Activated CD4-positive, CD25-positive, alpha-beta regulatory T cell (primary cell): ENCODE results near the gene GNAL.
A peak's percentile ranks its signal among the peaks of the same experiment; 100 is the strongest.
"Not testable (repeated sequence)": the region's sequence is repeated elsewhere in the genome, so short reads cannot be mapped to it uniquely, and the experiment has no call there.

Experiments used
- DNase-seq, 4 experiments: peaks; one replicate each; lab custom pipeline; 2025; lab: John Stamatoyannopoulos, UW

GNAL gene

GRCh38 chr18:11688972-11689668, at the start of gene GNAL:
Gene GNAL (plus strand): TSS chr18:11689264. CDS start chr18:11689564, 300 bp downstream.
- DNase-seq, result peak in 2 of 4 experiments; percentile 6 to 8

- not testable (repeated sequence) for DNase-seq
Observed at GRCh38 chr18:11647310-11647709, 41.8 kb upstream of the GNAL start.

DNA sequence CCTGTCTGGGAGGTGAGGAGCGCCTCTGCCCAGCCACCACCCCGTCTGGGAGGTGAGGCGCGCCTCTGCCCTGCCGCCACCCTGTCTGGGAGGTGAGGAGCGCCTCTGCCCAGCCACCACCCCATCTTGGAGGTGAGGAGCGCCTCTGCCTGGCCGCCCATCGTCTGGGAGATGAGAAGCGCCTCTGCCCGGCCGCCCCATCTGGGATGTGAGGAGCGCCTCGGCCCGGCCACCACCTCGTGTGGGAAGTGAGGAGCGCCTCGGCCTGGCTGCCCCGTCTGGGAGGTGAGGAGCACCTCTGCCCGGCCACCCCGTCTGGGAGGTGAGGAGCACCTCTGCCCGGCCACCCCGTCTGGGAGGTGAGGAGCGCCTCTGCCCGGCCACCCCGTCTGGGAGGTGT, 41.3 kb upstream of the GNAL start:
- DNase-seq, result not testable (repeated sequence)

DNA sequence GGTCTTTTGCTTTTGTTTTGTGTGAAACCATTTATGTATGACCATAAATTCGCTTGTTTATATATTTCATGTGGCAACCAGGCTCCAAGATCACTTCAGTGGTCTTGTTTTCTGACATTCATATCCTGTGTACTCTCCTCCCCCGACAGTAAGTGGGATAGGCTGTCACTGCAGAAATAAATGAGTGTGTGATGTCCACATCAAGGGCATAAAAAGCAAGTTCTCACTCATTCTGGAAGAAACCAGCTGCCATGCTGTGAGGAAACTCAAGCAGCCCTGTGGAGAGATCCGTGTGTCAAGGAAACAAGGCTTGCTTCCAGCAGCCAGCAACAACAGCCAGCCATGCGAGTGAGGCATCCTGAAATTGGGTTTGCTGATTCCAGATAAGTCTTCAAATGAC, 39.2 kb upstream of the GNAL start:
- no peak for DNase-seq

DNA sequence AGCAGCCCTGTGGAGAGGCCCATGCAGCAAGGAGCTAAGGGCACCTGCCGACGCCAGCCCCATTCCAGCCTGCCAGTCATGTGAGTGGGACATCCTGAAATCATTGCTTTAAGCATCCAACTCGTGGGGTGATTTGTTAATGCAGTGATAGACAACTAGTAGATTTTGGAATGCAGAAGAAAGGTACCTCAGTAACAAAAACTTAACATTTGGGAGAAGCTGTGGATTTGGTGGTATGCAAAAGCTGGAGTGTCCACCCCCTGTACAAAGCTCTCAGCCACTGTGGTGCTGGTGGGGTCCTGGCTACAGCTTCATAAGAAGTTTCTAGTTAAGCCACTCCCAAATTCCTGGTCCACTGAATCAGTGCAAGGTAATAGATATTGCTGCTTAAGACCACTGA, 37.2 kb upstream of the GNAL start:
- no peak for DNase-seq

- no peak for DNase-seq
Observed at GRCh38 chr18:11653521-11653920, 35.5 kb upstream of the GNAL start.

DNA sequence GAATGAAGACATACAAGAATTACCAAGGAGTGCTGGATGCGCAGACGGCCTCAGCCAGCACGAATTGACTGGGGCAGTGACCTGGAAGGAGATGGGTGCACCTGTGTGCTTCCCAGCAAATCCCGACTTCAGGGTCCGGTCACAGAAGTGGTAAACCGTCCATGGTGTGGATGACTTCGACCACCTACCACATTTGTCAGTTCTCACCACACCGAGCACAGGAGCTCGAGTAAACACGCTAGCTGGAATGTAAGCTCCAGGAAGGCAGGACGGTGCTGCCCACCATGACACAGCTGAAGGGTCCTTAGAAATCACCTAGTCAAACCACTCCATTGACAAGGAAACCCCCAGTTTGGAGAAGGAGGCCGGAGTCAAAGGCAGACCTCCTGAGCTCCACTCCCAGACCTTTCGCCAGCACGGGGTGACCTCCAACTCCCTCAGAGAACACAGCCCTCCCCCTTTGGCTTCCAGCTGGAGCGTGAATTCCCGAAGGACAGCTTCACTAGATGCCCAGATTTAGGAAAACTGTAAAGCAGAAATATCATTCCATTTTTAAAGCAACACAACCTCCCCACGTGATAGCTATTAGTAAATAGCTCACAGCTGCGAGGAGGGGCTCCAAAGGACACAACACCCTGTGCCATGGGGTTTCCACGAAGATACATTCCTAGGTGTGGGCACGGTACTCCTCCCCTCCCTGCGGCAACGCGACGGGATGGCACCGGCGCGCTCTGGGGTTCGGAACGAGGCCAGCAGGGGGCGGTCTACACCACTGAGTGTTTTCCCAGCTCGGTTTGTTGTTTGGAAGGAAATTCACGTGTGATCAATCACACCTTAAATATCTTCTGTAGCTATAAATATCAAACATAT, 34.1 kb upstream of the GNAL start:
- no peak for DNase-seq

DNA sequence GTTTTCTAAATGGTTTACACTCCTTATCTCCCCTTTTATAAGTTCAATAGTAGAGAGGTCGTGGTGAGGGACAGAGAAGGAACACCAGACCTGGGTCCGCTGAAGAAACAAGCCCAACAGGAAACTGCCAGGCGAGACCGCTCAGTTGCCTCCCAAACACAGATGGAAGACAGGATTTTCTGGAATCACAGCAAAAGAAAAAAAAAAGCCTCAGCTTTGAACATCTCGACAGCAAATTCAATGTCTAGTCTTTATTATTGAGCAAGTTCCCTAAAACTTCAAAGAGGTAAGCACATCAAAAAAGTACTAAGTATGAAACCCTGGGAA, 33.5 kb upstream of the GNAL start:
- no peak for DNase-seq

- no peak for DNase-seq
Observed at GRCh38 chr18:11657152-11657551, 31.9 kb upstream of the GNAL start.

DNA sequence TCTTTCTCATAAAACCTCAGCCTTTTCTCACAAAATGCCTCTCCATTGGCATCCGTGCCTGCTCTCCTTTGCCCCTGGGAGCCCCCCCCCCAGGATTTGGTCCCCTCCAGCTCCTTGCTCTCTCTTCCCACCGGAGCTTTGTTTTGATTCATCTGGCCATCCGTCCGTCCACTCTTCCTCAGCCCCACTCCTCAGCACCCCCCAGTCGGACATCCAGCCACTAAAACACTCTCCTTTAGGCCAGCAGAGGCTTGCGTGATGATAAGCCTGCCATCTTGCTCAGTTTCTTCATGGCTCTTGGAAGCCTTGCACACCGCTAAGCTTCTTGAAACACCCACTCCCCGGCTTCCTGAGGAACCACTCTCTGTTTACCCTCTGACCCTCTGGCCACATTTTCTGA, 31.5 kb upstream of the GNAL start:
- no peak for DNase-seq

DNA sequence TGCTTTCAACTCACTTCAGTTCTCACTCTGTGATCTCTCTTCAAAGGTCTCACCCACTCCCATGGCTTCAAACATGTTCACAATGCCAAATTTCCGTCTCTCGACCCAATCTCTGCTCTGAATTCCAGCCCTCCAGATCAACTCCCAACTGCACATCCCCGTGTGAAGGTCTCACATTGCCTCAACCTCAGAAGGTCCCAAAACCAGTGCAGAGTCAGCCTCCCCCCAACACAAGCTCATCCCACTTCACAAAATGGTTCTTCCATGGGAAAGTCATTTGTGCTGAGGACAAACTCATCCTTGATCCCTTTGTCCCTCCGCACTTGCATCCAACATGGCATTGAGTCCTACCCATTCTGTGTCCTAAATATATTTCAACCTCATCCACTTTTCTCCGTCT, 31.0 kb upstream of the GNAL start:
- no peak for DNase-seq

DNA sequence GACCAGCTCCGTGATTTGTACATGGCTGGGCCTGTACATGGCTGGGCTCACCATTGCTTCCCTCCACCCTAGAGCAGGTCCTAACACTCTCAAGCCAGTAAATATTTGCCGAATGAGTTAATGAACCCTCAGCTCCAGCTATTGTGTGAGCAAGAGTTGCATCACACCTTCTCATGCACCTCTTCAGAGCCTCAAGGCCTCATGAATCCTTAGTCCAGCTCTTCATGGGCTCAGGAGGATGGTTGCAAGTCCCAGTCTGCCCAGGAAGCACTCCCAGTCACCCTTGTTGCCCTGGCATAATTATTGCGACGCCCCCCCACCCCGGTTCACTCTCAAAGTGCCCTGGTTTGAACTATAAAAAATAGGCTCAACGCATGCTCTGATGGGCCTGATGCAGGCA, 30.1 kb upstream of the GNAL start:
- no peak for DNase-seq

DNA sequence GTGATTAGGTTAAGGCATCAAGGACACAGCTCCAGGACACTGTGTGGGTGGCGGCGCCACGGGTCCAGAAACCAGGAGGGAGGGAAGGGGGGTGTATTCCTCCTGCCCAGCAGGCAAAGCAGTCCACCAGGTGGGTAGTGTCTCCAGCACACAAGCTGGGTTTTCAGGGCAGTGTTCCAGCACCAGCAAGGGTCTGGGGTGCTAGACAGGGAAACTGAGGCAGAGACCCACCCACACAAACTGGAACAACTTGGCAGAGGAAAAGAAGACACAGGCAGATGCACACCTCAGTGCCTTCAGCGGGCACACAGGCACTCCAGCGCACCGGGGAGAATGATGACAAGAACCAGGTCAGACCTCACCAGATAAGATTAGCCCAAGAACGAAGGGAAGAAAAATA, 28.4 kb upstream of the GNAL start:
- DNase-seq, result no peak

GRCh38 chr18:11661430-11661829, 27.6 kb upstream of the GNAL start:
- DNase-seq, result no peak

- DNase-seq, result no peak
Observed at GRCh38 chr18:11663439-11664029, 25.5 kb upstream of the GNAL start.

GRCh38 chr18:11664286-11664685, 24.8 kb upstream of the GNAL start:
- no peak for DNase-seq

DNA sequence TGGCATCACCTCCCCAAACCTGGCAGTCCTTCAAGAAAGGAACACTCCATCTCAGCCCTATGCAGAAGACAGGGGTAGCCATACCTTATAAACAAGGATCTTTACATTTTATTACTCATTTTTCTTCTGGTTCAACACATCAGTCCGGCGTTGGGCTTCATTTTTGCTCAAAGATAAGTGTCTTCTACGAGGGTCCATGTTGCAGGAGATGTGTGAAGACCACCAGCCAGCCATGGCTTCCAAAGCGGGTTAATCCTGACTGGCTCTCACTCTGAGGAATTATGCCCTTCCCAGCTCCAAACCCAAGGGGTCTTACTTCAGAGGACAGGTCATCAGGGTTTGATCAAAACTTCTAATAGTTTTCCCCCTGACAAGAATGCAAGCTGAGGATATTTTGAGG, 23.9 kb upstream of the GNAL start:
- DNase-seq, result no peak

GRCh38 chr18:11665587-11665986, 23.5 kb upstream of the GNAL start:
- no peak for DNase-seq

GRCh38 chr18:11666176-11666575, 22.9 kb upstream of the GNAL start:
- no peak for DNase-seq

DNA sequence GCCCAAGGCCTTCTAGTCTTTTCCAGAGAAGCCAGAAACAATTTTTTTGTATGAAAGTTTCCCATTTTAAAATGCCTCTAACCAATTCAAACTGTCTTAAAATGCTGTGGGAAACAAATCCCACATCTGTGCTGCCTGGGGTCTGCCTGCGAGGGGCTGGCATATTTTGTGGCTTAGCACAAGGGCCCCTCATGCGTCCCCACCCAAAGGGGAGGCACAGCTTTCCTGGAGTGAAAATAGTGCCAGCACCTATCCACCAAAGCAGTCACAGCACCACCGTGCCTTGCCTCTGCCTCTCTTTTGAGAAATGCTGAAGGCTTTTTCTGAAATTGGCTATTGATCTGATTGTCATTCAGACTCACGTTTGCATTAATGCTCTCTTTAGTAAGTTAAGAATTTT, 22.2 kb upstream of the GNAL start:
- no peak for DNase-seq

GRCh38 chr18:11667578-11667977, 21.5 kb upstream of the GNAL start:
- DNase-seq, result no peak

GRCh38 chr18:11668441-11669169, 20.5 kb upstream of the GNAL start:
- no peak for DNase-seq
